NCI-H774 (cell line): Measurements from ENCODE around the gene PRDM7.
"Not testable (repeated sequence)": the region's sequence is repeated elsewhere in the genome, so short reads cannot be mapped to it uniquely, and the experiment has no call there.

Experiments
- DNase-seq: peaks from one replicate; lab custom pipeline; 2025; lab: John Stamatoyannopoulos, UW

PRDM7 gene

GRCh38 chr16:90072442-90073105 lies 4.6 kb downstream of the PRDM7 start:
- DNase-seq, result no peak

GRCh38 chr16:90070440-90070839 lies 6.7 kb downstream of the PRDM7 start:
- no peak for DNase-seq

DNA sequence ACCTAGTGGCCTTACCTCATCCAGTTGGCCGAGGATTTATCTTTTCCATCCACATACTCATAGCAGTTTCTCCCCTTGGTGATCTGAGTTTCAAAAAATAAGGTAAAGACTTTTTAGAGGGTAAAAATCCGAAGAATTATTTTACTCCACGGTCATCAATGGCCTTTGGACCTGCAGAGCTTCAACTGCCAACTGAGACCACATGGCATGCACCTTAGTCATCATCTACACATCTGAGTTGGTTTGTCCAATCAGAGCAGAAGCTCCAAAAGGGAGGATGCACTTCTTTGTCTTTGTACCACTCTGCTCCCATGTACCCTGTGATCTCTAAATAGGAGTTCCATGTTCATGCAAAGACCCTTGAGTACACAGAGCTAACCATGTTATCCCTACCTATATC lies 15.7 kb downstream of the PRDM7 start:
- no peak for DNase-seq

GRCh38 chr16:90057738-90058173 lies 19.4 kb downstream of the PRDM7 start:
- no peak for DNase-seq

DNA sequence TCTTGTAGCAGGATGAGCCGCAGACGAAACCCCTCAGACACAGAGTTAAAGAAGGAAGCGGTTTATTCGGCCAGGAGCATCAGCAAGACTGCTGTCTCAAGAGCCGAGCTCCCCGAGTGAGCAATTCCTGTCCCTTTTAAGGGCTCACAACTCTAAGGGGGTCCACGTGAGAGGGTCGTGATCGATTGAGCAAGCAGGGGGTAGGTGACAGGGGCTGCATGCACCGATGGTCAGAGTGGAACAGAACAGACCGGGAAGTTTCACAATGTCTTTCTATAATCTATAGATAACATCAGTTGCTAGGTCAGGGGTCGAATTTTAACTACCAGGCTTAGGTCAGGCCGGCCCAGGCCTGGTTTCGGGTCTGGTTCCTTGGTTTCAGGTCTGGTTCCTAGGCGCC lies 20.6 kb downstream of the PRDM7 start:
- DNase-seq, result not testable (repeated sequence)

DNA sequence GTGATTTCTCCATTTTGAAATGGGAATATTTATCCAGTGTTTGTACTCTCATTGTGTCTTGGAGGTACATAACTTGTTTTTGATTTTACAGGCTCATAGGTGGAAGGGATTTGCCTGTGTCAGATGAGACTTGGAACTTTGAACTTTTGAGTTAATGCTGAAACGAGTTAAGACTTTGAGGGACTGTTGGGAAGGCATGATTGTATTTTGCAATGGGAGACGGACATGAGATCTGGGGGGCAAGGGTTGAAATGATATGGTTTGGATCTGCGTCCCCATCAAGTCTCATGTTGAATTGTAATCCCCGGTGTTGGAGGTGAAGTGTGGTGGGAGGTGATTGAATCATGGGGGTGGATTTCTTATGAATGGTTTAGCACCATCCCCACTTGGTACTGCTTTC lies 21.8 kb downstream of the PRDM7 start:
- DNase-seq, result no peak

- no peak for DNase-seq
Measured at GRCh38 chr16:90054554-90054953, 22.6 kb downstream of the PRDM7 start.

DNA sequence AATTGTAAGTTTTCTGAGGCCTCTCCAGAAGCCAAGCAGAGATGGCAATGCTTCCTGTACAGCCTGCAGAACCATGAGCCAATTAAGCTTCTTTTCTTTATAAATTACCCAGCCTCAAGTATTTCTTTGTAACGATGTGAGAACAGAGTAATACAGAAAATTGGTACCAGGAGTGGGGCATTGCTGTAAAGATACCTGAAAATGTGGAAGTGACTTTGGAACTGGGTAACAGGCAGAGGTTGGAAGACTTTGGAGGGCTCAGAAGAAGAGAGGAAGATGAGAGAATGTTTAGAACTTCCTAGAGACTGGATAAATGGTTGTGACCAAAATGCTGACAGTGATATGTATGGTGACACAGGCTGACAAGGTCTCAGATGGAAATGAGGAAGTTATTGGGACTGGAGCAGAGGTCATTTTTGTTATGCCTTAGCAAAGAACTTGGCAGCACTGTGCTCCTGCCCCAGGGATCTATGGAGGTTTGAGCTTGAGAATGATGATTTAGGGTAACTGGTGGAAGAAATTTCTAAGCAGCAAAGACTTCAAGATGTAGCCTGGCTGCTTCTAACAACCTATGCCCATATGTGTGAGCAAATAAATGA lies 23.1 kb downstream of the PRDM7 start:
- DNase-seq, result no peak

DNA sequence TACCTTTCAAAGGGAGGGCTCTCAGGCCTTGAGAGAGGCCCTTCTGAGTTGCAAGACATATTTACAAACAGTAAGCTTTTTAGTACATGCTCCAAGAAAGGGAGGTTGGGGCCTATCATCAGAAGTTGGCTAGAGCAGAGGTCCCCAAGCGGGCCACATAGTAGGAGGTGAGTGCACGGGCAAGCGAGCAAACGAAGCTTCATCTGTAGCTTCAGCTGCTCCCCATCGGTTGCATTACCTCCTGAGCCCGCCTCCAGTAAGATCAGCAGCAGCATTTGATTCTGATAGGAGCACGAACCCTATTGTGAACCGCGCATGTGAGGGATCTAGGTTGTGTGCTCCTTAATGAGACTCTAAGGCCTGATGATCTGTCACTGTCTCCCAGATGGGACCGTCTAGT lies 26.2 kb downstream of the PRDM7 start:
- no peak for DNase-seq

- DNase-seq, result no peak
Measured at GRCh38 chr16:90048737-90049330, 28.3 kb downstream of the PRDM7 start.

- no peak for DNase-seq
Measured at GRCh38 chr16:90048347-90048722, 28.8 kb downstream of the PRDM7 start.

- no peak for DNase-seq
Measured at GRCh38 chr16:90047714-90048346, 29.3 kb downstream of the PRDM7 start.

DNA sequence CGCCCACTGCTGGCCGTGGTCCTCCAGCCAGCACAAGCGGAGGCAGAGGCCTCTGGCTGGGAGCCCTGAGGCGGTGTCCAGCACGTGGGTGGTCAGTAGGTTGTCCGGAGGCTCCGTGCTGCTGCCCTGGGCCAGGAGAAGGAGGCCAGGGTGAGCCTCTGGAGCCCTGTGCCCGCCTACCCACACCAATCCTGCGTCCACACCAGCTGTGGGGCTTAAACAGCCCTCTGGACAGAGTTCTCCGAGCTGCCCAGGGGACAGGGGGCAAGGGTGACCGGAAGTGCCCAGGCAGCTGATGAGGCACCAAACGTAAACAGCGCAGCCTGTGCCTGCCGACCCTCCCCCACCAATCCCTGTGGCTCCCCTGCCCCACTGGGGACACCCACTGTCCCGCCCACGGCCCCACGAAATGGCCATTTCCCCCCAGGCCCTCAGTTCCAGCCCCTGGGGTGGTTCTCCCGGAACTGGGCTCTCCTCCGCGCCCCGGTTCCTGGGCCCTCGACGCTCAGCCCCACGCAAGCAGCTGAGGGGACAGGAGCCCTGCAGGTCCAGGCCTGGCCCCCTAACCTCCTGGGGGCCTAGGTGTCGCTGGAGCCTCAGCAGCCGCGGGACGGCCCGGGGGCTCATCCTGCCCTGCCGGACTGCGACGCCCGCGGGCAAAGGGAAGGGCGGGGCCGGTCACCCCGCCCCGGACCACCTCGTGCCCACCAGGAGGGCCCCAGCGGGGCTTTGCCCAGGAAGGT lies 30.0 kb downstream of the PRDM7 start:
- no peak for DNase-seq

DNA sequence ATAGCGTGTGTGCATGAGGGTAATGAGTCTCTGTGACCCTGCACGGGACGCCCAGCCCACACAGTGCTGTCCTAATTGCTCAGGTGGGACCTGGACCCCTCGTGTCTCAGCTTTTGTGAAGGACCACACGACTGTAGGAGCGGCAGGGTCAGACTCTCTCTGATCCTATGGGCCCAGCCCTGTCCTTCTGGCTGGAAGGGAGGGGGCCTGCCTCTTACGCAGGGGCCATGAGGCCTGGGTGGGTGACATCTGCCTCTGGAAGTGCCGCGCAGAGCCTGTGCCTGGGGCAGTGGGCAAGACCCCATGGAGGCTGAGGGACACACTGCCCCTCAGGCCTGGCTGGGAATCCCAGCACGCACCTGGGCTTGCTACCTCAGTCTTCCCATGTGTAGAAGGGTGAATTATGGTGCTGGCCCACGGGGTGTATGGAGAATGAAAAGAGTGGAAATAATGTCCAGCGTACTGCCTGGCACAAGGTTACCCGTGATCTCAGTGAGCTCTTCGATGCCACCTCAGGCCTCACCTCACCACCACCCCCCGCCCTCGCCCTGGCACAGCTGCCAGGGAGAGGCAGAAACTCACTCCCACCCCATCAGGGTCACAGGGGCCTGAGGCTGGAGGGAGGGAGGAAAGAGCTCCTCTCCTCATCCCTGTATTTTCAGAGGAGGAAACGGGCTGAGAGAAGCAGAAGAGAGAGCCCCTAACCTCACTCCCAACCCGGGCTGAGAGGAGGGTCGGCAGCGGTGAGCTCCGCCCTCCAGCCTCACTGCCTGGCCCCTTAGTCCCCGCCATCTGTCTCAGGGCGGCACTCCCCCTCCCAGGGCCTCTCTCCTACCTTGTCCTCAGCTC lies 30.8 kb downstream of the PRDM7 start:
- no peak for DNase-seq

DNA sequence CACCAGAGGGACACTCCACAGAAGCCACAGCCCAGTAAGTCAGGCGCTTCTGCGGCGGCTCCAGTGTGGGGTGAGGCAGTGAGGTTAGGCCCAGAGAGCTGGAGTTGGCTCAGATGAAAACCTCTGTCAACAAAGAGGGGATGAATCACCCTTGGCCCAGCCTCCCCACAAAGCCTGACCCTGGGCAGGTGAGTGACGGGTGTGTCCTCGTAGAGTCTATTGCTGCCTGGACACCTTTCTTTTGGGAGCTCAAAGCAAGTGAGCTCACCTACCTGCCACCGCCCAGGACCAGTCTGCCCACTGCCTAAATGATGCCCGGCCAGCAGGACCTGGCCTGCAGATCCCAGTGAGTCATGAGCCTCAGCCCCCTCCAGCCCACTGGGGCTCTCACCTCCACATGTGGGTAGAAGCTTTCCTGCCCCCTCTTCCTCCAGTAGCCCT lies 33.0 kb downstream of the PRDM7 start:
- no peak for DNase-seq

DNA sequence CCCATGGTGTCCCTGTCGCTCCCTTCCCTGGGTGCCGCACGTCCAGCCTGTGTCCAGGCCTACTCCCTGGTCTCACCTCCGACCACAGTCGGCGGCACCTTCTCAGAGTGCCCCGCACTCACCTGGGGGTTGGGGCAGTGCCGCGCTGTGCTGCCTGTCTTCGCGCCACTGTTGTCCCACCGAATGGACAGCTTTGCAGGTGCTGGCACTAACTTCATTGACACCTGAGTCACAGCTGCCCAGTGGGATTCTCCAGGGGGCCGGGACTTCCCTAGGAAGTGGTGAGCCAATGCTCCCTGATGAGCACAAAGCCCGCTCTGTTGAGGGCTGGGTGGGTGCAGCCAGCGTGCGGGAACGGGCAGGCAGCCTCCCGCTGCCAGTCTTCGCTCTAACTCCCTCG lies 33.6 kb downstream of the PRDM7 start:
- DNase-seq, result no peak

GRCh38 chr16:90042946-90043514 lies 34.1 kb downstream of the PRDM7 start:
- no peak for DNase-seq

GRCh38 chr16:90041896-90042473 lies 35.1 kb downstream of the PRDM7 start:
- DNase-seq, result no peak

DNA sequence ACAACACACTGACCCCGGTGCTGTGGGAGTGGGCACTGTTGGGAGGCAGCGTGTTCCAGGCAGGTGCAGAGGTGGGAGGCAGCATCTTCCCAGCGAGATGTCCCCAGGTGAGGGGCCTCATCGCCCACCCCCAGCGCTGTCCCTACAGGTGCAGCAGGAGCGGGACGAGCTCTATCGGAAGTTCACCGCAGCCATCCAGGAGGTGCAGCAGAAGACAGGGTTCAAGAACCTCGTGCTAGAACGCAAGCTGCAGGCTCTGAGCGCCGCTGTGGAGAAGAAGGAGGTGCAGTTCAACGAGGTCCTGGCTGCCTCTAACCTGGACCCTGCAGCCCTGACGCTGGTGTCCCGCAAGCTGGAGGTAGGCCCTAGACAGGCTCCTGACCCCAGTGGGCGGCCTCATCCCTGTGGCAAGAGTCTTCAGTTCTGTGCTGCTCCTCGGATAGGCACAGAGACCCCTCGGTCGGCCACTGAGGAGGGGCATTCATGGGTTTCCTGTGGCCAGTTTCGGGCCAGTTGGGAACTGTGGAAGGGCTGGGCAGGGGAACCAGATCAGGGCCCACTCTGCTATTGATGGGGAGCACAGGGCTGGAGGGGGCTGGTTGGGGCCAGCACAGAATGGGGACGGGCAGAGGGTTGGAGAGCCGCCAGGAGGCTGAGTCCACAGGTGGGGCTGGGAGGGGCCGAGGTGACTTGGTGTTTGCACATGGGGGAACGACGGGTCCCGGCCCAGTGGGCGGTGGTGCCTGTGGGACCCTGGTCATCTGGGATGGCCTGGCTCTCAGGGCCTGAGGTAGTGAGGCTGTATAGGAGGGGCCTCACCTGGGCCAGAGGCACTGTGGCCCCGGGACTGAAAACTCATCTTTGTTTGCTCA lies 36.7 kb downstream of the PRDM7 start:
- no peak for DNase-seq

GRCh38 chr16:90037276-90037675 lies 39.9 kb downstream of the PRDM7 start:
- DNase-seq, result no peak
